T-cell (primary cell): ENCODE data around the gene MESP2. TPM values are rescaled to one million over a fixed set of nuclear protein-coding genes. Genes with fewer than 3 reads are reported as not detected.

Experiments
- ATAC-seq, 4 experiments: fragments of 200-7000 bp in 3 of 4; fragments of 150-1000 bp in 1 of 4; cut with Tn5 transposase; replicated peaks in 1 of 4; 1 replicate in 3 of 4; 2 replicates in 1 of 4; pipeline ENCODE4 v1.10.0; 2021; ENCODE audit warnings: moderate library complexity in 3 of 4, mild to moderate bottlenecking in 2 of 4, moderate number of reproducible peaks in 1 of 4
- CTCF ChIA-PET, 2 donors: fragments of 300-600 bp; sonication (Branson Sonifier 250); formaldehyde crosslinking; loops; one replicate each; lab custom pipeline; 2022; ENCODE audit warnings: antibody characterized with exemption in 2 of 2; lab: Charles Lee
- POLR2A ChIA-PET, 2 donors: fragments of 300-600 bp; sonication (Branson Sonifier 250); formaldehyde crosslinking; loops; one replicate each; lab custom pipeline; 2022; ENCODE audit warnings: antibody characterized with exemption in 2 of 2; lab: Charles Lee
- DNase-seq, 35 experiments: peaks; one replicate each; pipeline versions ENCODE4 v3.0.0 to v3.0.0-alpha.2; 2013 to 2023
- H3K27ac ChIP-seq: one replicate; pipeline ENCODE4 v1.5.1; 2013; ENCODE audit warnings: low read length
- H3K27me3 ChIP-seq, 2 experiments: replicated peaks in 1 of 2; 1 replicate in 1 of 2; 2 replicates in 1 of 2; pipeline versions ENCODE4 v1.6.1 to v1.7.0; 2013; ENCODE audit warnings: low read length in 1 of 2, mixed read lengths in 1 of 2; ENCODE audit not compliant: control insufficient read depth in 2 of 2, insufficient read depth in 2 of 2; ENCODE audit errors: extremely low read depth in 1 of 2
- H3K36me3 ChIP-seq, 2 donors: 1 replicate in 1 of 2; 2 replicates in 1 of 2; pipeline versions ENCODE4 v1.6.1 to v1.7.0; 2013; ENCODE audit warnings: low read length in 1 of 2; ENCODE audit not compliant: control insufficient read depth in 2 of 2, insufficient read depth in 1 of 2; ENCODE audit errors: extremely low read depth in 1 of 2
- H3K4me1 ChIP-seq, 2 experiments: 1 replicate in 1 of 2; 2 replicates in 1 of 2; pipeline versions ENCODE4 v1.6.1 to v1.7.0; 2013; ENCODE audit warnings: low read length in 2 of 2, mixed read lengths in 1 of 2; ENCODE audit not compliant: insufficient read depth in 2 of 2, control insufficient read depth in 1 of 2; ENCODE audit errors: extremely low read depth in 1 of 2
- H3K4me3 ChIP-seq, 2 donors: 1 replicate in 1 of 2; 2 replicates in 1 of 2; pipeline versions ENCODE4 v1.5.1 to v1.7.0; 2013; ENCODE audit warnings: mild to moderate bottlenecking in 2 of 2, low read length in 1 of 2, moderate library complexity in 1 of 2; ENCODE audit not compliant: control insufficient read depth in 1 of 2; ENCODE audit errors: extremely low read depth in 1 of 2
- H3K9me3 ChIP-seq: 2 replicates; pipeline ENCODE4 v1.7.0; 2013
- H3K27ac Mint-ChIP-seq, 2 donors: one replicate each; pipeline ENCODE4 v1.8.0; 2020 to 2021; ENCODE audit warnings: mild to moderate bottlenecking in 2 of 2, mixed read lengths in 2 of 2
- H3K27me3 Mint-ChIP-seq, 2 donors: one replicate each; pipeline ENCODE4 v1.8.0; 2021 to 2022; ENCODE audit warnings: mixed read lengths in 2 of 2
- H3K36me3 Mint-ChIP-seq: one replicate; pipeline ENCODE4 v1.8.0; 2021; ENCODE audit warnings: mixed read lengths
- H3K4me1 Mint-ChIP-seq, 3 donors: one replicate each; pipeline ENCODE4 v1.8.0; 2020 to 2022; ENCODE audit warnings: mixed read lengths in 3 of 3, mild to moderate bottlenecking in 1 of 3
- H3K4me3 Mint-ChIP-seq, 3 donors: one replicate each; pipeline ENCODE4 v1.8.0; 2020 to 2022; ENCODE audit warnings: mild to moderate bottlenecking in 3 of 3, mixed read lengths in 3 of 3, moderate library complexity in 3 of 3
- H3K9me3 Mint-ChIP-seq, 3 donors: one replicate each; pipeline ENCODE4 v1.8.0; 2020 to 2022; ENCODE audit warnings: mixed read lengths in 3 of 3
- WGBS: methylation state at CpG from one replicate; pipeline ENCODE4 v1.1.5; 2013; ENCODE audit warnings: missing lambda C conversion rate; ENCODE audit not compliant: insufficient coverage; 5-methylcytosine and 5-hydroxymethylcytosine counted together
- total RNA-seq, 35 experiments: library from RNA in 6 of 35; stranded (reverse) in 6 of 35; fragments of 120-200 nt in 1 of 35; gene quantifications; one replicate each; pipeline versions ENCODE4 v1.2.1 to v1.2.4 and lab custom pipeline; 2013 to 2026

Gene MESP2
- total RNA-seq, 5 donors from 2014 or later (not counting 1 experiment from before 2014, with no cell fraction given): not detected

GRCh38 chr15:89809093-89809786 lies 33.1 kb downstream of the MESP2 start:
- ATAC-seq (no peak), DNase-seq (no peak)
- no peak overlapping the region for H3K4me3 ChIP-seq
- Mint-ChIP-seq H3K27me3 (peaks cover 8 to 21% of the 10 kb centered on the region in 2 donors), H3K27ac (no peak overlapping the region), H3K4me3 (no peak overlapping the region), H3K4me1 (peaks cover 0 to 4% (median 3%) of the 10 kb centered on the region in 3 donors), H3K9me3 (no peaks in the 10 kb centered on the region), H3K36me3 (no peaks in the 10 kb centered on the region)
- ChIA-PET CTCF (no interaction called here), POLR2A (no interaction called here)
- H3K4me1 ChIP-seq: peaks cover 0 to 6% of the 10 kb centered on the region in 2 experiments
- peaks cover 0 to 35% of the 10 kb centered on the region in 2 experiments for H3K27me3 ChIP-seq
- no peaks in the 10 kb centered on the region for H3K9me3 ChIP-seq
- 63% methylated on average over 2 of the region's 8 CpGs for WGBS
- H3K36me3 ChIP-seq: no peaks in the 10 kb centered on the region
- H3K27ac ChIP-seq: no peak overlapping the region

GRCh38 chr15:89809787-89810148 lies 33.6 kb downstream of the MESP2 start:
- H3K36me3 Mint-ChIP-seq: no peaks in the 10 kb centered on the region
- 97% methylated on average over 5 of the region's 5 CpGs for WGBS
- Histone ChIP-seq H3K27me3 (peaks cover 0 to 37% of the 10 kb centered on the region in 2 experiments), H3K9me3 (no peaks in the 10 kb centered on the region), H3K4me3 (no peak overlapping the region), H3K36me3 (no peaks in the 10 kb centered on the region), H3K4me1 (peaks cover 0 to 12% of the 10 kb centered on the region in 2 experiments), H3K27ac (no peak overlapping the region)
- ChIA-PET CTCF (no interaction called here), POLR2A (no interaction called here)
- no peak overlapping the region for H3K4me3 Mint-ChIP-seq
- DNase-seq (no peak), ATAC-seq (no peak)
- H3K27ac Mint-ChIP-seq: no peak overlapping the region
- H3K9me3 Mint-ChIP-seq: no peaks in the 10 kb centered on the region
- H3K27me3 Mint-ChIP-seq: peaks cover 8 to 21% of the 10 kb centered on the region in 2 donors
- H3K4me1 Mint-ChIP-seq: peaks cover 0 to 4% (median 3%) of the 10 kb centered on the region in 3 donors

GRCh38 chr15:89810837-89811236 lies 34.7 kb downstream of the MESP2 start:
- no peak overlapping the region for H3K4me3 Mint-ChIP-seq
- peaks cover 7 to 12% (median 8%) of the 10 kb centered on the region in 3 donors for H3K4me1 Mint-ChIP-seq
- DNase-seq (no peak), ATAC-seq (no peak)
- POLR2A ChIA-PET: no interaction called here
- H3K27ac Mint-ChIP-seq: no peak overlapping the region
- no peaks in the 10 kb centered on the region for H3K9me3 ChIP-seq
- H3K36me3 Mint-ChIP-seq: no peaks in the 10 kb centered on the region
- H3K4me1 ChIP-seq: peaks cover 2 to 18% of the 10 kb centered on the region in 2 experiments
- CTCF ChIA-PET: no interaction called here
- H3K27ac ChIP-seq: no peak overlapping the region
- peaks cover 0 to 44% of the 10 kb centered on the region in 2 experiments for H3K27me3 ChIP-seq
- no peaks in the 10 kb centered on the region for H3K36me3 ChIP-seq
- H3K4me3 ChIP-seq: no peak overlapping the region
- WGBS: 100% methylated on average over 1 of the region's 7 CpGs
- no peaks in the 10 kb centered on the region for H3K9me3 Mint-ChIP-seq
- H3K27me3 Mint-ChIP-seq: peaks cover 16 to 30% of the 10 kb centered on the region in 2 donors

- Mint-ChIP-seq H3K4me3 (no peak overlapping the region), H3K9me3 (no peaks in the 10 kb centered on the region), H3K4me1 (peaks cover 7 to 15% (median 8%) of the 10 kb centered on the region in 3 donors), H3K27ac (no peak overlapping the region), H3K27me3 (peaks cover 27 to 41% of the 10 kb centered on the region in 2 donors), H3K36me3 (peaks cover 7% of the 10 kb centered on the region)
- no peak for DNase-seq
- no peaks in the 10 kb centered on the region for H3K36me3 ChIP-seq
- no peaks in the 10 kb centered on the region for H3K9me3 ChIP-seq
- peaks cover 2 to 18% of the 10 kb centered on the region in 2 experiments for H3K4me1 ChIP-seq
- ChIA-PET CTCF (no interaction called here), POLR2A (no interaction called here)
- H3K27me3 ChIP-seq: peaks cover 0 to 51% of the 10 kb centered on the region in 2 experiments
- no peak for ATAC-seq
- no peak overlapping the region for H3K27ac ChIP-seq
- 84% methylated on average over 6 of the region's 8 CpGs for WGBS
- no peak overlapping the region for H3K4me3 ChIP-seq
These were observed 36.1 kb downstream of the MESP2 start for GRCh38 chr15:89812011-89812846.

GRCh38 chr15:89812847-89813320 lies 36.8 kb downstream of the MESP2 start:
- Histone ChIP-seq H3K27ac (no peak overlapping the region), H3K4me1 (peaks cover 2 to 18% of the 10 kb centered on the region in 2 experiments), H3K36me3 (no peaks in the 10 kb centered on the region), H3K4me3 (no peak overlapping the region), H3K9me3 (no peaks in the 10 kb centered on the region), H3K27me3 (peaks cover 0 to 53% of the 10 kb centered on the region in 2 experiments)
- peaks cover 30 to 45% of the 10 kb centered on the region in 2 donors for H3K27me3 Mint-ChIP-seq
- ChIA-PET POLR2A (no interaction called here), CTCF (no interaction called here)
- ATAC-seq (no peak), DNase-seq (no peak)
- H3K36me3 Mint-ChIP-seq: peaks cover 7% of the 10 kb centered on the region
- no peak overlapping the region for H3K27ac Mint-ChIP-seq
- 95% methylated on average over 4 of the region's 7 CpGs for WGBS
- H3K4me3 Mint-ChIP-seq: no peak overlapping the region
- peaks cover 7 to 15% (median 8%) of the 10 kb centered on the region in 3 donors for H3K4me1 Mint-ChIP-seq
- no peaks in the 10 kb centered on the region for H3K9me3 Mint-ChIP-seq

GRCh38 chr15:89813381-89814111 lies 37.4 kb downstream of the MESP2 start:
- Mint-ChIP-seq H3K4me1 (peaks cover 7 to 15% (median 8%) of the 10 kb centered on the region in 3 donors), H3K27me3 (peaks cover 35 to 51% of the 10 kb centered on the region in 2 donors), H3K27ac (no peak overlapping the region), H3K36me3 (peaks cover 7% of the 10 kb centered on the region), H3K4me3 (peak overlapping the region; percentile 56 to 86 (median 63)), H3K9me3 (no peaks in the 10 kb centered on the region)
- WGBS: 75% methylated on average over 4 of the region's 13 CpGs
- DNase-seq (no peak), ATAC-seq (no peak)
- Histone ChIP-seq H3K36me3 (no peaks in the 10 kb centered on the region), H3K4me1 (peaks cover 2 to 18% of the 10 kb centered on the region in 2 experiments), H3K9me3 (no peaks in the 10 kb centered on the region), H3K27me3 (peaks cover 0 to 53% of the 10 kb centered on the region in 2 experiments), H3K4me3 (peak overlapping the region in 1 of 2 donors; percentile 83), H3K27ac (no peak overlapping the region)
- CTCF ChIA-PET: interaction anchor here in 1 of 2 donors (0.6 kb wide), 1 partner anchor 8 kb away, joined by 4 read pairs; no protein-coding TSS in a partner anchor
- POLR2A ChIA-PET: no interaction called here
